Smooth muscle cell (in vitro differentiated cells): Measurements from ENCODE around the gene PRKCE. TPM values are rescaled to one million over a fixed set of nuclear protein-coding genes. Genes with fewer than 3 reads are reported as not detected.

Experiments used
- DNase-seq: peaks from one replicate; lab custom pipeline; 2025; ENCODE audit not compliant: unreplicated experiment; lab: John Stamatoyannopoulos, UW
- H2AFZ ChIP-seq: fragments of 200-600 bp; sonication (generic); 2 replicates; pipeline ENCODE4 v1.6.0; 2016; ENCODE audit warnings: antibody characterized with exemption, low read depth, mild to moderate bottlenecking
- H3F3A ChIP-seq: fragments of 200-600 bp; sonication (generic); 2 replicates; pipeline ENCODE4 v1.6.0; 2017; ENCODE audit warnings: antibody characterized with exemption, low read depth
- H3K27ac ChIP-seq: fragments of 200-600 bp; sonication (generic); 2 replicates; pipeline ENCODE4 v1.5.1; 2016; ENCODE audit warnings: low read depth, mild to moderate bottlenecking
- H3K27me3 ChIP-seq: fragments of 200-600 bp; sonication (generic); 2 replicates; pipeline ENCODE4 v1.6.1; 2016; ENCODE audit warnings: low read depth, mild to moderate bottlenecking
- H3K36me3 ChIP-seq: fragments of 200-600 bp; sonication (generic); 2 replicates; pipeline ENCODE4 v1.5.1; 2016; ENCODE audit warnings: low read depth
- H3K4me1 ChIP-seq: fragments of 200-600 bp; sonication (generic); 2 replicates; pipeline ENCODE4 v1.5.1; 2016; ENCODE audit warnings: low read depth
- H3K4me2 ChIP-seq: fragments of 200-600 bp; sonication (generic); 2 replicates; pipeline ENCODE4 v1.6.0; 2016; ENCODE audit warnings: mild to moderate bottlenecking
- H3K4me3 ChIP-seq: fragments of 200-600 bp; sonication (generic); 2 replicates; pipeline ENCODE4 v1.5.1; 2016; ENCODE audit warnings: mild to moderate bottlenecking
- H3K79me2 ChIP-seq: fragments of 200-600 bp; sonication (generic); 2 replicates; pipeline ENCODE4 v1.6.0; 2016; ENCODE audit warnings: low read depth, mild to moderate bottlenecking
- H3K9ac ChIP-seq: fragments of 200-600 bp; sonication (generic); 2 replicates; pipeline ENCODE4 v1.6.0; 2016; ENCODE audit warnings: low read depth
- H3K9me3 ChIP-seq: fragments of 200-600 bp; sonication (generic); replicated peaks from 2 replicates; pipeline ENCODE4 v1.5.1; 2016; ENCODE audit warnings: low read depth
- H4K20me1 ChIP-seq: fragments of 200-600 bp; sonication (generic); 2 replicates; pipeline ENCODE4 v1.6.0; 2016; ENCODE audit warnings: low read depth
- WGBS: methylation state at CpG from one replicate; pipeline ENCODE4 v1.1.7; 2016; ENCODE audit warnings: low lambda C conversion rate; 5-methylcytosine and 5-hydroxymethylcytosine counted together
- polyA plus RNA-seq: library from polyadenylated mRNA; unstranded; fragments of >200 nt; fragmentation: Nextera tagmentation; extraction: Ambion mirVana; gene quantifications from 2 replicates; pipeline ENCODE4 v1.2.1, GENCODE V29; 2016
- total RNA-seq: library from RNA; depleted of rRNA; stranded (reverse); fragments of >200 nt; gene quantifications from 2 replicates; pipeline ENCODE4 v1.2.3, GENCODE V29; 2014
- TF ChIP-seq, protein P1 (sequence below): fragments of 200-600 bp; sonication (generic); IDR thresholded peaks from 2 replicates; pipeline ENCODE4 v1.5.1; 2017; ENCODE audit warnings: borderline replicate concordance, mild to moderate bottlenecking, antibody characterized with exemption; ENCODE audit not compliant: insufficient read depth, poor library complexity, severe bottlenecking

Gene PRKCE
- total and polyA plus RNA-seq, 2 experiments from 2014 or later: 20.6 to 29.1 TPM

DNA sequence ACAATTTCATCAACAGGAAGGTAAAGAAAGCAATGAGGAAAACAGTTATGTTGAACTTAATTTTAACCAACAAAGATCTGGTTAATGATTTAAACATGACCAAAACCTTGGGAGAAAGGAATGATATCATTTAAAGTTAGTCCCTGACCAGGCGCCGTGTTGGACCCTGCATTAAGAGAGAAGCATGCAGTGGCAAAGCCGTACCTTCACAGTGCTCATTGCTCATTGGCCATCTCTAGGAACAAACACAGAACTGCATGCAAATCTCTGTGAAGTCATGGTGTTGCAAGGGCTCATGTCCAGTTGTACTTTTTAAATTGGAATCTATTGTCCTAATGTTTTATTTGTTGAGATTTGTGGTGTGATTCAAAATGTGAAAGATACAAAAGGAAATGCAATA is 28.4 kb upstream of the PRKCE start:
- no peak overlapping the region for H3K4me2 ChIP-seq
- H3K4me1 ChIP-seq: no peaks in the 10 kb centered on the region
- H3K4me3 ChIP-seq: no peak overlapping the region
- H4K20me1 ChIP-seq: no peaks in the 10 kb centered on the region
- no peaks in the 10 kb centered on the region for H3K36me3 ChIP-seq
- no peaks in the 10 kb centered on the region for H3F3A ChIP-seq
- DNase-seq: no peak
- TF ChIP-seq, protein P1, sequence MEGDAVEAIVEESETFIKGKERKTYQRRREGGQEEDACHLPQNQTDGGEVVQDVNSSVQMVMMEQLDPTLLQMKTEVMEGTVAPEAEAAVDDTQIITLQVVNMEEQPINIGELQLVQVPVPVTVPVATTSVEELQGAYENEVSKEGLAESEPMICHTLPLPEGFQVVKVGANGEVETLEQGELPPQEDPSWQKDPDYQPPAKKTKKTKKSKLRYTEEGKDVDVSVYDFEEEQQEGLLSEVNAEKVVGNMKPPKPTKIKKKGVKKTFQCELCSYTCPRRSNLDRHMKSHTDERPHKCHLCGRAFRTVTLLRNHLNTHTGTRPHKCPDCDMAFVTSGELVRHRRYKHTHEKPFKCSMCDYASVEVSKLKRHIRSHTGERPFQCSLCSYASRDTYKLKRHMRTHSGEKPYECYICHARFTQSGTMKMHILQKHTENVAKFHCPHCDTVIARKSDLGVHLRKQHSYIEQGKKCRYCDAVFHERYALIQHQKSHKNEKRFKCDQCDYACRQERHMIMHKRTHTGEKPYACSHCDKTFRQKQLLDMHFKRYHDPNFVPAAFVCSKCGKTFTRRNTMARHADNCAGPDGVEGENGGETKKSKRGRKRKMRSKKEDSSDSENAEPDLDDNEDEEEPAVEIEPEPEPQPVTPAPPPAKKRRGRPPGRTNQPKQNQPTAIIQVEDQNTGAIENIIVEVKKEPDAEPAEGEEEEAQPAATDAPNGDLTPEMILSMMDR: no peak
- H3K27me3 ChIP-seq: no peaks in the 10 kb centered on the region
- H3K27ac ChIP-seq: no peak overlapping the region
- H2AFZ ChIP-seq: no peak overlapping the region
- no peaks in the 10 kb centered on the region for H3K79me2 ChIP-seq
- H3K9ac ChIP-seq: no peak overlapping the region
- H3K9me3 ChIP-seq: no peaks in the 10 kb centered on the region
- WGBS: 90% methylated on average over 3 of the region's 3 CpGs

DNA sequence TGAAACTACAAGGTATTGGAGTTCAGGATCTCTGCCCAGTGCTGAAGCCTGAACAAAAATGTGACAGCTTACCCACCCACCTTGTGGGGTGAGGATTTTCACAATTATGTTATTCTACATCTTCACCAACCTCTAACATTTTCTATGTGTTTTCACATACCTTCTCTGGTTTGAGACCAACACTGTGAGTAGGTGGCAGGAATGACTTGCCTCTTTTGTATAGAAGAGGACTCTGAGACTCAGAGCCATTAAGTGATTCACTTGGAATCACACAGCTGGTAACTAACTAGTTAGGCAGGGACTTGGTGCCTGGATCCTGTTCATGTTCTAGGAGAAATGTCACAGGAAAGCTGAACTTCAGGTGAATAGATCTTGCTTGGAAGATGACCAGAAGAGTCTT is 25.7 kb upstream of the PRKCE start:
- Histone ChIP-seq H3K36me3 (no peaks in the 10 kb centered on the region), H3K79me2 (no peaks in the 10 kb centered on the region), H3K9me3 (no peaks in the 10 kb centered on the region), H3K27ac (no peak overlapping the region), H2AFZ (no peak overlapping the region), H3K9ac (no peak overlapping the region), H3K4me2 (no peak overlapping the region), H3K4me3 (no peak overlapping the region), H3K27me3 (no peaks in the 10 kb centered on the region), H3F3A (no peaks in the 10 kb centered on the region), H4K20me1 (no peaks in the 10 kb centered on the region), H3K4me1 (no peaks in the 10 kb centered on the region)
- DNase-seq: no peak
- TF ChIP-seq, protein P1: no peak

DNA sequence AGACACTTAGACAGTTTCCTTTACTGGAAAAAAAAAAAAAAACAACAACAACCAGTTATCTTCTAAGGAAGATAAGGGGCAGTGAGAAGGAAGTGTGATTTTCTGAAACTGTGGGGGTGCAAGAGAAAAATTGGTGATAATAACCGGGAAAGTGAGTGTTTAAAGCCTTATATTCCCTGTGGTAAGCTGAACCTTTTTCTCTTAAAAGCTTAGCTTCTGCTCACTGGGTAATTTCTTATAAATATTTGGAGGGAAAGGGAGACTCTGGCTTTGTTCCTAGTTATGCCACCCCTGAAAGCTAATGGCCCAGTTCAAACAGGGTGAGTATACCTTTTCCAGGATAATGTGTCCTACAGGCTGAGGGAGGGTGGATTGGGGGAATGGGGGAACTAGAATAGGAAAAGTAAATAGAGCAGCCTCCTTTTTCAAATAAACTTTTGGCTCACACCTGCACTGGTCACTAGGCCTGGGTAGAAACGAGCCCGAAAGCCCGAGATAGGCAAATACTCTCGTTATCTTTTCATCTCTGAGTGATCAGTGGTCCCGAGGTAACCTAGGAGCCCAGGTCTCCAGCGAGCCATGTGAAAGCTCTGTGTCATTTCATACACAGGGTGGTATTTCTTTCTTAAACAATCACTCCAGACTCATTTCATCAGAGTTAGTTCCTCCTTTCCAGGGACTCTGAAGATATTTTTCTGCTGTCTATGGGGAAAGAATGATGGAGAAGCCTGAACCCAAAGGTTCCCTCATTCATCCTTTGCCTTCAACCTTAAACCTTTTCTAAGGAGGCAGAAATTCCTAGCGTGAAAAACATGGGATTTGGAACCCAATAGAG is 24.9 kb upstream of the PRKCE start:
- H3K27ac ChIP-seq: no peak overlapping the region
- H3K27me3 ChIP-seq: no peaks in the 10 kb centered on the region
- H4K20me1 ChIP-seq: no peaks in the 10 kb centered on the region
- no peaks in the 10 kb centered on the region for H3F3A ChIP-seq
- WGBS: 80% methylated on average over 8 of the region's 8 CpGs
- TF ChIP-seq, protein P1: no peak
- no peaks in the 10 kb centered on the region for H3K79me2 ChIP-seq
- H3K4me1 ChIP-seq: no peaks in the 10 kb centered on the region
- no peak overlapping the region for H2AFZ ChIP-seq
- no peak overlapping the region for H3K4me3 ChIP-seq
- H3K9me3 ChIP-seq: no peaks in the 10 kb centered on the region
- no peak overlapping the region for H3K4me2 ChIP-seq
- no peak for DNase-seq
- H3K9ac ChIP-seq: no peak overlapping the region
- H3K36me3 ChIP-seq: no peaks in the 10 kb centered on the region

DNA sequence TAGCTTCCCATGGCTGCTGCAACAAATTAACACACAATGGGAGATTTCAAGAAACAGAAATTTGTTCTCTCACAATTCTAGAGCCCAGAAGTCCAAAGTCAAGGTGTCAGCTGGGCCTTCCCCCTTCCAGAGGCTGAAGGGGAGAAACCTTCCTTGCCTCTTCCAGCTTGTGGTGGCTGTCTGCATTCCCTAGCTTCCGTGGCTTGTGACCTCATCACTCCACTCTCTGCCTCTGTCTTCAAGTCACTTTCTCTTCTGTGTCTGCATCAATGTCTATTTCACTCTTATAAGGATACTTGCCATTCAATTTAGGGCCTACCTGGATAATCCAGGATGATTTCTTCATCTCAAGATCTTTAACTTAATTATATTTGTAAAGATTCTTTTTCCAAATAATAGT is 23.6 kb upstream of the PRKCE start:
- Histone ChIP-seq H3K79me2 (no peaks in the 10 kb centered on the region), H2AFZ (no peak overlapping the region), H3K9ac (no peak overlapping the region), H3K4me3 (no peak overlapping the region), H3K27ac (no peak overlapping the region), H3K4me2 (no peak overlapping the region), H3K27me3 (no peaks in the 10 kb centered on the region), H3K36me3 (no peaks in the 10 kb centered on the region), H3K4me1 (no peaks in the 10 kb centered on the region), H3F3A (no peaks in the 10 kb centered on the region), H3K9me3 (no peaks in the 10 kb centered on the region), H4K20me1 (no peaks in the 10 kb centered on the region)
- WGBS: 9% methylated on average over 1 of the region's 1 CpG
- no peak for DNase-seq
- TF ChIP-seq, protein P1: no peak
